ENCODE measurements around the gene PHC3. TPM values are rescaled to one million over a fixed set of nuclear protein-coding genes. Genes with fewer than 3 reads are reported as not detected.

The PHC3 gene
- polyA plus RNA-seq, 1 donor from 2014 or later: 18.6 TPM

DNA sequence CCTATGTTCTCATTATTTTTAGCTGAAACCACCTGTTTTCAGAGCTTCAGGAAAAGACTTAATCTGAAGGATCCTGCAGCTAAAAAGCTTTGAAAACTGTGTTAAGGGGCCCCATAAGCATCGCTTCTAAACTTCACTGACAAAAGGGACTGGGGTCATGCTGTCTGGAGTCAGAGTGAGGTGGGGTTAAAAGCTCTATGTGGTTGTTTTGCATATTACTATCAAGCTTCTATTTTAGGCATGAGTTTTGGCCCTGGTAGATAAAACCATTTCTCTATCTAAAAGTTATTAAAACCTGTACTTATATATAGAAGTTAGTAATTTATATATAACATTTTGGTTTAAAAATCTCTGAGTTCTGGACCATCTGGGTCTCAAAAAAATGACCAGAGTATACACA, 98.2 kb downstream of the PHC3 start:
- Histone ChIP-seq H3K79me2 (replicated peaks; ENCODE audit: insufficient read depth, low read length) (no peaks in the 10 kb centered on the region), H3K9me3 (ENCODE audit: low read length) (no peaks in the 10 kb centered on the region), H3K36me3 (ENCODE audit: insufficient read depth, low read length) (no peaks in the 10 kb centered on the region), H3K4me2 (ENCODE audit: low read length) (no peak overlapping the region), H4K20me1 (ENCODE audit: insufficient read depth) (no peaks in the 10 kb centered on the region), H3K4me3 (ENCODE audit: low read length) (no peak overlapping the region), H3F3A (ENCODE audit: insufficient read depth, low read length, poor library complexity, severe bottlenecking) (no peaks in the 10 kb centered on the region), H2AFZ (ENCODE audit: low read depth, low read length) (no peak overlapping the region), H3K9me2 (ENCODE audit: insufficient read depth, low read length) (no peaks in the 10 kb centered on the region), H3K27ac (ENCODE audit: low read length) (no peak overlapping the region), H3K9ac (ENCODE audit: low read length) (no peak overlapping the region), H3K27me3 (ENCODE audit: insufficient read depth, low read depth, low read length) (no peaks in the 10 kb centered on the region)
- TF ChIP-seq SMC3 (conservative IDR thresholded peaks at IDR 0.05; ENCODE audit: poor library complexity): no peak
- TF ChIP-seq RAD21 (conservative IDR thresholded peaks at IDR 0.05): no peak
- TF ChIP-seq EZH2 (IDR thresholded peaks at IDR 0.05; ENCODE audit: borderline replicate concordance, insufficient read depth, low read length, poor library complexity, severe bottlenecking): no peak
- TF ChIP-seq EP300 (conservative IDR thresholded peaks at IDR 0.05; ENCODE audit: poor library complexity, severe bottlenecking): no peak
- TF ChIP-seq, protein P1, sequence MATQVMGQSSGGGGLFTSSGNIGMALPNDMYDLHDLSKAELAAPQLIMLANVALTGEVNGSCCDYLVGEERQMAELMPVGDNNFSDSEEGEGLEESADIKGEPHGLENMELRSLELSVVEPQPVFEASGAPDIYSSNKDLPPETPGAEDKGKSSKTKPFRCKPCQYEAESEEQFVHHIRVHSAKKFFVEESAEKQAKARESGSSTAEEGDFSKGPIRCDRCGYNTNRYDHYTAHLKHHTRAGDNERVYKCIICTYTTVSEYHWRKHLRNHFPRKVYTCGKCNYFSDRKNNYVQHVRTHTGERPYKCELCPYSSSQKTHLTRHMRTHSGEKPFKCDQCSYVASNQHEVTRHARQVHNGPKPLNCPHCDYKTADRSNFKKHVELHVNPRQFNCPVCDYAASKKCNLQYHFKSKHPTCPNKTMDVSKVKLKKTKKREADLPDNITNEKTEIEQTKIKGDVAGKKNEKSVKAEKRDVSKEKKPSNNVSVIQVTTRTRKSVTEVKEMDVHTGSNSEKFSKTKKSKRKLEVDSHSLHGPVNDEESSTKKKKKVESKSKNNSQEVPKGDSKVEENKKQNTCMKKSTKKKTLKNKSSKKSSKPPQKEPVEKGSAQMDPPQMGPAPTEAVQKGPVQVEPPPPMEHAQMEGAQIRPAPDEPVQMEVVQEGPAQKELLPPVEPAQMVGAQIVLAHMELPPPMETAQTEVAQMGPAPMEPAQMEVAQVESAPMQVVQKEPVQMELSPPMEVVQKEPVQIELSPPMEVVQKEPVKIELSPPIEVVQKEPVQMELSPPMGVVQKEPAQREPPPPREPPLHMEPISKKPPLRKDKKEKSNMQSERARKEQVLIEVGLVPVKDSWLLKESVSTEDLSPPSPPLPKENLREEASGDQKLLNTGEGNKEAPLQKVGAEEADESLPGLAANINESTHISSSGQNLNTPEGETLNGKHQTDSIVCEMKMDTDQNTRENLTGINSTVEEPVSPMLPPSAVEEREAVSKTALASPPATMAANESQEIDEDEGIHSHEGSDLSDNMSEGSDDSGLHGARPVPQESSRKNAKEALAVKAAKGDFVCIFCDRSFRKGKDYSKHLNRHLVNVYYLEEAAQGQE (IDR thresholded peaks at IDR 0.05; ENCODE audit: borderline replicate concordance): no peak
- TF ChIP-seq TAF1 (IDR thresholded peaks at IDR 0.05; ENCODE audit: low read depth): no peak
- TF ChIP-seq POLR2AphosphoS5 (IDR thresholded peaks at IDR 0.05): no peak
- TF ChIP-seq, protein P2, sequence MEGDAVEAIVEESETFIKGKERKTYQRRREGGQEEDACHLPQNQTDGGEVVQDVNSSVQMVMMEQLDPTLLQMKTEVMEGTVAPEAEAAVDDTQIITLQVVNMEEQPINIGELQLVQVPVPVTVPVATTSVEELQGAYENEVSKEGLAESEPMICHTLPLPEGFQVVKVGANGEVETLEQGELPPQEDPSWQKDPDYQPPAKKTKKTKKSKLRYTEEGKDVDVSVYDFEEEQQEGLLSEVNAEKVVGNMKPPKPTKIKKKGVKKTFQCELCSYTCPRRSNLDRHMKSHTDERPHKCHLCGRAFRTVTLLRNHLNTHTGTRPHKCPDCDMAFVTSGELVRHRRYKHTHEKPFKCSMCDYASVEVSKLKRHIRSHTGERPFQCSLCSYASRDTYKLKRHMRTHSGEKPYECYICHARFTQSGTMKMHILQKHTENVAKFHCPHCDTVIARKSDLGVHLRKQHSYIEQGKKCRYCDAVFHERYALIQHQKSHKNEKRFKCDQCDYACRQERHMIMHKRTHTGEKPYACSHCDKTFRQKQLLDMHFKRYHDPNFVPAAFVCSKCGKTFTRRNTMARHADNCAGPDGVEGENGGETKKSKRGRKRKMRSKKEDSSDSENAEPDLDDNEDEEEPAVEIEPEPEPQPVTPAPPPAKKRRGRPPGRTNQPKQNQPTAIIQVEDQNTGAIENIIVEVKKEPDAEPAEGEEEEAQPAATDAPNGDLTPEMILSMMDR (IDR thresholded peaks at IDR 0.05; ENCODE audit: poor library complexity, severe bottlenecking): no peak
- no peak for TF ChIP-seq MXI1 (conservative IDR thresholded peaks at IDR 0.05; ENCODE audit: poor library complexity, severe bottlenecking)

DNA sequence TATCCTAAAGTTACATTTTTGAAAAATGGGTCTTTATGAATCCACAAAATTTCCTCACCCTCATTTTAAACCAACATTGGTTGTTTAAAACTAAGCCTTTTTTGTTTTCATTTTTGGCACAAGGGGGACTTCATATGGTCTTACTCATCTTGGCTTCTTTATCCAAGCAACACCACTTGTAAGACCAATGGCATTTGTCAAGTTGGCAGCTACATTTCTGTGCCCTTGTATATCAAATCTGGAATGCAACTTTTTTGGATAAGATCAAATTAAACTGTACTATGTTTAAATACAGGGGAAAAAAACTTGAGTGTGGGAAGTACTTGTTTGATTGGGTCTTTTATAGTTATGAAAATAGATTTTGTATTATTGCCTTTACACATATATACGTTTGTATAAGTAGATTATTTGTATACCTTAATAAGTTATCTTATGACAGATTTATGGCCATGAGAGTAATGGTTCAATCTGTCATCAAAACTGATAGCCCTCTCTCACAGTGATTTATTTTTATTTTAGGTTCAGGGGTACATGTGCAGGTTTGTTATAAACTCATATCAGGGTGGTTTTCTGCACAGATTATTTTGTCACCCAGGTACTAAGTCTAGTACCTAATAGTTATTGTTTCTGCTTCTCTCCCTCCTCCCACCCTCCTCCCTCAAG, 100.3 kb downstream of the PHC3 start:
- Histone ChIP-seq H3K9me3 (ENCODE audit: low read length) (no peaks in the 10 kb centered on the region), H3K79me2 (replicated peaks; ENCODE audit: insufficient read depth, low read length) (no peaks in the 10 kb centered on the region), H3K4me3 (ENCODE audit: low read length) (no peak overlapping the region), H3K9me2 (ENCODE audit: insufficient read depth, low read length) (no peaks in the 10 kb centered on the region), H2AFZ (ENCODE audit: low read depth, low read length) (no peak overlapping the region), H4K20me1 (ENCODE audit: insufficient read depth) (no peaks in the 10 kb centered on the region), H3K27me3 (ENCODE audit: insufficient read depth, low read depth, low read length) (no peaks in the 10 kb centered on the region), H3K9ac (ENCODE audit: low read length) (no peak overlapping the region), H3K4me2 (ENCODE audit: low read length) (no peak overlapping the region), H3F3A (ENCODE audit: insufficient read depth, low read length, poor library complexity, severe bottlenecking) (no peaks in the 10 kb centered on the region), H3K27ac (ENCODE audit: low read length) (no peak overlapping the region), H3K36me3 (ENCODE audit: insufficient read depth, low read length) (no peaks in the 10 kb centered on the region)
- TF ChIP-seq SMC3 (conservative IDR thresholded peaks at IDR 0.05; ENCODE audit: poor library complexity) (no peak), TAF1 (IDR thresholded peaks at IDR 0.05; ENCODE audit: low read depth) (no peak), EZH2 (IDR thresholded peaks at IDR 0.05; ENCODE audit: borderline replicate concordance, insufficient read depth, low read length, poor library complexity, severe bottlenecking) (no peak), MXI1 (conservative IDR thresholded peaks at IDR 0.05; ENCODE audit: poor library complexity, severe bottlenecking) (no peak), EP300 (conservative IDR thresholded peaks at IDR 0.05; ENCODE audit: poor library complexity, severe bottlenecking) (no peak), RAD21 (conservative IDR thresholded peaks at IDR 0.05) (no peak), POLR2AphosphoS5 (IDR thresholded peaks at IDR 0.05) (no peak)
- TF ChIP-seq, protein P2 (IDR thresholded peaks at IDR 0.05; ENCODE audit: poor library complexity, severe bottlenecking): no peak
- TF ChIP-seq, protein P1 (IDR thresholded peaks at IDR 0.05; ENCODE audit: borderline replicate concordance): no peak

Measured in neural cell (in vitro differentiated cells).